NCI-H82 treated with DMSO at 0.1 percent for 48 hours (cell line): ENCODE data around the gene DDIT4.
"Not testable (repeated sequence)": the region's sequence is repeated elsewhere in the genome, so short reads cannot be mapped to it uniquely, and the experiment has no call there.

Experiments
- DNase-seq: peaks from one replicate; lab custom pipeline; 2025; ENCODE audit not compliant: unreplicated experiment; lab: John Stamatoyannopoulos, UW

Gene DDIT4, protein sequence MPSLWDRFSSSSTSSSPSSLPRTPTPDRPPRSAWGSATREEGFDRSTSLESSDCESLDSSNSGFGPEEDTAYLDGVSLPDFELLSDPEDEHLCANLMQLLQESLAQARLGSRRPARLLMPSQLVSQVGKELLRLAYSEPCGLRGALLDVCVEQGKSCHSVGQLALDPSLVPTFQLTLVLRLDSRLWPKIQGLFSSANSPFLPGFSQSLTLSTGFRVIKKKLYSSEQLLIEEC

GRCh38 chr10:72273410-72274212 is at the start of gene DDIT4:
Gene DDIT4, plus strand, starts transcription at chr10:72273924. Its CDS starts 293 bp downstream, at chr10:72274217.
- DNase-seq: peak; percentile 92

GRCh38 chr10:72224191-72224590 is 49.5 kb upstream of the DDIT4 start:
- not testable (repeated sequence) for DNase-seq

DNA sequence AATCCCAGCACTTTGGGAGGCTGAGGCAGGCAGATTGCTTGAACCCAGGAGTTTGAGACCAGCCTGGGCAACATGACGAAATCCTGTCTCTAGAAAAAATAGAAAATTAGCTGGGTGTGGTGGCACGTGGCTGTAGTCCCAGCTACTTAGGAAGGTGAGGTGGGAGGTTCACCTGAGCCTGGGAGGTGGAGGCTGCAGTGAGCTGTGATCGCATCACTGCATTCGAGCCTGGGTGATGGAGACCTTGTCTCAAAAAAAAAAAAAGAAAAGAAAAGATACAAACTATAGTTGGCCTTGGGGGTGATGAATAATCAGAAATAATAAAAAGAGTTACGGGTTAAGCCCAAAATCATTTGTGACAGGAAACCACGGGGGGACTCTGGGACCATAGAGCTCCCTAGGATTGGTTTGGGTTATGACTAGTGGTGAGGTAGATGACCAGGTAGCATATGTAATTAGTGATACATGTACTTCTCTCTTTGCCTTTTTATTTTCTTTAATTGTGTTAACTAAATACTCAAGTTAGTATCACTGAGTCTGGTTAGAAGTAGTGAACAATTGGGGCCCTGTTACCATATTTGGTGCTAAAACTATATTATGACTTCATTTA is 47.2 kb upstream of the DDIT4 start:
- no peak for DNase-seq

DNA sequence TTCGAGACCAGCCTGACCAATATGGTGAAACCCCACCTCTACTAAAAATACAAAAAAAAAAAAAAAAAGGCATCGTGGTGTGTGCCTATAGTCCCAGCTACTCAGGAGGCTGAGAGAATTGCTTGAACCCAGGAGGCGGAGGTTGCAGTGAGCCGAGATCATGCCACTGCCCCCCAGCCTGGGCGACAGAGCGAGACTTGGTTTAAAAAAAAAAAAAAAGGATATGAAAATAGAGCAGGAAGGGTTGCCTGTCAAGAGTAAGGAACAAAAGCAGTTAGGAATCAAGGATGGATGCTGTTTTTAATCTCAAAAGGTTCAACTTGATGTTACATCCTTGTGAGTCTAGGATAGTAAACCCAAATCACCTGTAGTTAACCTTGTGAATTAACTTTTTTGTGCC is 45.9 kb upstream of the DDIT4 start:
- DNase-seq: no peak

DNA sequence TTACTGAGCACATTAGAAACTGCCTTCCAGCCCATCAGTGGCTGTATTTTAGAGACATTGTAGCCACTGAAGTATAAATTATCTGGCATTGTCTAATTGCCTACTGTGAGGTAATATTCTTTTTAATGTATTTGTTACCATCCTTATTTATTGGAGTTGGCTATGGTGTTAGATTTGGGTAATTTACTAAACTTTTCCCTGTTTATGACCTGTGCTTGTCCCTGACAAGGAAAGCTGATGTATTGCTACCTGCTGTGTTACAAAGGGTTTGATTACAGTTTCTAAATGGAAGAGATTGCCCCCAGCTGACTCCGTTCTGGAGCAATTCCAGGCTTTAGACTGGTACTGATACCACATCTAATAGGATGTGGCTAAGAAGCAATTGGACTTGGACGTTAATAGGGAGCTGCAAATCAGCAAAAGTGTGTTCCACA is 45.4 kb upstream of the DDIT4 start:
- no peak for DNase-seq

GRCh38 chr10:72229261-72230251 is 44.2 kb upstream of the DDIT4 start:
- no peak for DNase-seq

GRCh38 chr10:72233621-72234020 is 40.1 kb upstream of the DDIT4 start:
- DNase-seq: no peak

DNA sequence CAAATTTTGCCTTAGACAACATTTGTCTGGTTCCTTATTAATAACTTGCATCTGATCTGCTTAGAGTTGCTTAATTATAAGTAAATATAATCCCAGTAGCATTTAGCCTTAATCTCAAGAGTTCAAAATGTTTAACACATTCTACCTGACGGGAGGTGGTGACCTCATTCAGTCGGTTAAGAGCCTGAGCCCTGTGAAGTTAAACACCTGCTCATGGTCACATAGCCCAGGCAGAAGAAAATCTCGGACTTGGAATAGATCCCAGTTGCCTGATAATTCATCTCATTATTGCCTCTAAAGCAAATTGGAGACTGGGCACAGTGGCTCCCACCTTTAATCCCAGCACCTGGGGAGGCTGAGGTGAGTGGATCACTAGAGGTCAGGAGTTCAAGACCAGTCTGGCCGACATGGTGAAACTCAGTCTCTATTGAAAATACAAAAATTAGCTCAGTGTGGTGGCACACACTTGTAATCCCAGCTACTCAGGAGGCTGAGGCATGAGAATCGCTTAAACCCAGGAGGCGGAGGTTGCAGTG is 39.1 kb upstream of the DDIT4 start:
- DNase-seq: no peak

DNA sequence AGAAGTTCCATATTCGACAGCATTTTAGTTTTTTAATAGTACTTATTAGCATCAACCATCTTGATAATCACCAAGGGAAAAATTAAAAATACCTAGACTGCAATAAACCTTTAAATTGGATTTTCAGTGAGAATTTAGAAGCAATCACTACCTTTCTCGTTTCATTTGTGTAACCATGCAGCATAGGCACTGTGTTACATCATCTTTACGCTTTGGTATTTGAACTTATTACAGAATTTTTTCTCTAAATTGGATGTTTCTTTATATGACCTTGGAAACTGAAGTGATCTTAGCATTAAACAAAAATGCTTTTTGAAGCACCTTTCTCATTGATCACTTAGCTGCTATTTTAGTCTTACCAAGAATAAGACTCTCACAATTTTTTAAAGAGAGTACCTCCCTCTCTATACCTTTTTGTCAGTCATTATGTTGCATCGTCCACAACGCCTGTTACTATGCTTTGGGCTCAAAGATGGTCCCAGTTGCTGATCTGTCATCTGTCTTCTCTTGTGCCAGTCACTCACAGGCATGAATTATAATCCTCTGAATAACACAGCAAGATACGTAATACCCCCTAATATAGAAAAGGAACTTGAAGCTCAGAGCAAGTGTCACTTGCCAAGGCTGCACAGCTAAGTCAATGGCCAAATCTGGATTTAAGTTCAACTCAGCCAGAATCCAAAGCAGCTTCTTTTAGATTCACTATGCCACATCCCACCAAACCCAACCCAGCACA is 38.0 kb upstream of the DDIT4 start:
- DNase-seq: no peak

DNA sequence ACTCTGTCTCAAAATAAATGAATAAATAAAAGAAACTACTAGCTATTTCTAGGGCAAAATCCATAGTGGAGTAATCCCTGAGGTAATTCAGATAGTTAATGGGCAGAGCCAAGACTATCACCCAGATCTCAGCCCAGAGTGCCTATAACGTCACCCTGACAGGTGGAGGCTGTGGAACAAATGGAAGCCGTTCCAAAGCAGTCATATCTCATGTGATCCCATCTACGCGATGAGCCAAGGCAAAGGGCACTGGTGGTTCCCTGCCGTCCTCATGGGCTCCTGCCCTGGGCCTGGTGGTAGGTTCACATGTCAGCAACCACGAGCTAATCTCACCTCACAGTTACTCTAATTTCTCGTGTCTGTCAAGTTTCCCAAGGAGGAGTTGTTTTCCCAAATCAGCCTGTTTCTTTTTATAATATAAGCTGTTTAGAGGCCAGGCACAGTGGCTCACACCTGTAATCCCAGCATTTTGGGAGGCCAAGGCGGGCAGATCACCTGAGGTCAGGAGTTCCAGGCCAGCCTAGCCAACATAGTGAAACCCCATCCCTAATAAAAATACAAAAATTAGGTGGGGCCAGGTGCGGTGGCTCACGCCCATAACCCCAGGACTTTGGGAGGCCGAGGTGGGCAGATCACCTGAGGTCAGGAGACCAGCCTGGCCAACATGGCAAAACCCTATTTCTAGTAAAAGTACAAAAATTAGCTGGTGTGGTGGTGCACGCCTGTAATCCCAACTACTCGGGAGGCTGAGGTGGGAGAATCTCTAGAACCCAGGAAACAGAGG is 35.1 kb upstream of the DDIT4 start:
- DNase-seq: no peak

DNA sequence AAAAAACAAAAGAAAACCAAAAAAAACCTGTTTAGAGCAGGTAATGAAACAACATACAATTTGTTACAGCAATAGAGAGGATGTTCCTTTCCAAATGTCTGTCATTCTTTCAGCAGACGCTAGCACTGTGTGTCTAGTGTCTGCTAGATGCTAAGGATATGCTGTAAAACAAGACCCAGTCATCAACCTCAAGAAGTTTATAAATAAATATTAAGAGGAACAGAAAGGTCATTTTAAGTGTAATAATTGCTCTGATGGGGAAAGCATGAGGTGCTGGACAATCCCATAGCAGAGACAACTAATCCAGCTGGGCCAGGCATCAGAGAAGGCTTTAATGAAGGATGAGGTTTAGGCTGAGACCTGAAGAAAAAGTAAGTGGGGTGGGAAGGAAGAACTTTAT is 34.3 kb upstream of the DDIT4 start:
- no peak for DNase-seq

DNA sequence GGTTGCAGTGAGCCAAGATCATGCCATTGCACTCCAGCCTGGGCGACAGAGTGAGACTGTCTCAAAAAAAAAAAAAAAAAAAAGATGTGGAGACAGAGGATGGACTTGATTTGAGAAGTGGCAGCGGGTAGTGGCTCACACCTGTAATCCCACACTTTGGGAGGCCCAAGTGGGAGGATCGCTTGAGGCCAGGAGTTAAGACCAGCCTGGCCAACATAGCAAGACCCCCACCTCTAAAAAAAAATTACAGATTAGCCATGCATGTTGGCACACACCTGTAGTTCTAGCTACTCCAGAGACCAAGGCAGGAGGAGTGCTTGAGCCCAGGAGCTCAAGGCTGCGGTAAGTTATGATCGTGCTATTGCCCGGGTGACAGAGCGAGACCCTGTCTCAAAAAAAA is 33.4 kb upstream of the DDIT4 start:
- DNase-seq: no peak

DNA sequence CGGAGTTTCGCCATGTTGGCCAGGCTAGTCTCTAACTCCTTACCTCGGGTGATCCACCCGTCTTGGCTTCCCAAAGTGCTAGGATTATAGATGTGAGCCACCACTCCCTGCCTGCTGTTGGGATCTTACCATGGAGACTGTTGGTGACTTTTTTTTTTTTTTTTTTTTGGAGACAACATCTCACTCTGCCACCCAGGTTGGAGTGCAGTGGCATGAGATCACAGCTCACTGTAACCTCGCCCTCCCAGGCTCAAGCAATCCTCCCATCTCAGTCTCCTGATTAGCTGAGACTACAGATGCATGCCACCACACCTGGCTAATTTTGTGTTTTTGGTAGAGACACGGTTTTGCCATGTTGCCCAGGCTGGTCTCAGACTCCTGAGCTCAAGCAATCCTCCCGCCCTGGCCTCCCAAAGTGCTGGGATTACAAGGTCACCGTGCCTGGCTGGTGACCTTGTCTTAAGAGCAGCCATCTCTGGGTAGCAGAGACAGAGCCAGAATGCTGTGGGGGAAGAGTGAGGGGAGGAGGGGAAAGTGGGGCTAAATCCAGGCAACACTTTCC is 32.0 kb upstream of the DDIT4 start:
- DNase-seq: no peak

- DNase-seq: no peak
Measured at GRCh38 chr10:72242675-72243074, 31.0 kb upstream of the DDIT4 start.

GRCh38 chr10:72243822-72244437 is 29.8 kb upstream of the DDIT4 start:
- DNase-seq: peak; percentile 19

DNA sequence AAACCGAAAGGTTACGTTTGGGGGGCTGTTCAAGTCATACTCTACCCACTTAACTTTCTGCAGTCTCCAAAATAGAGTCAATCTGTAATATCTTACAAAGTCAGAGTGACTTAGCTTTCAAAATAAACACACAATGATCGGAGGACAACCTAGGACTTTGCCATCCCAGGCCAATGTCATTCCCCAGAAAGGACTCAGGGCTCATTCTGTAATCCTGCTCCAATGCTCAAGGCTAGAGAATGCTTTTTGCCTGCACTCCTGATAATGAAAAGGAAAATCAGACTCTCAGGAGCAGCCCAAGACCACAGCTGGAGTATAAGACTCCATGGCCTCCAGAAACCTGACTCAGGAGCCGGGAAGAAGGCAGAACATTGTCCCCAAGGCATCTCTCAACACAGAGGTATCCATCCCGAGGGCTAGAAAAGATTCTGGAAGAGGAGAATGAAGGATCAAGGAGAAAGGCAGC is 29.1 kb upstream of the DDIT4 start:
- DNase-seq: no peak

DNA sequence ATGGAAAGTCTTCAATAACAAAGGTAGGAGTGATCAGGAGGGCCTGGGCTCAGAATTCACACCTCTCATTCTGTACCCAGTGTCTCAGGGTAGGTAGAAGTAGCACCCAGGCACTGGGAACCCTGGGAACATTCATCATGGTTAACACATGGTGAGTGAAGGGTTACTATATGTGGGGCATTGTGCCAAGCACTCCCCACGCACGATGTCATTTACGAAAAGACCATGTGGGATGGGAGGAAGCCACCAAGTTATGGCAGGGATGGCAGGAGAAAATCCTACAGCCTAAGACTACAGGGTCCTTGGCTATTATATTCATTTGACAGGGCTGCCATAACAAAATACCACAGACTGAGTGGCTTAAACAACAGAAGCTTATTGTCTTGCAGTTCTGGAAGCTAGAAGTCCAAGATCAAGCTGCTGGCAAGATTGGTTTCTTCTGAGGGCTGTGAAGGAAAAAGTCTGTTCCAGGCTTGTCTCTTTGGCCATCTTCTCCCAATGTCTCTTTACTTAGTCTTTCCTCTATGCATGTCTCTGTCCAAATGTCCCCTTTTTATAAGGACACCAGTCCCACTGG is 27.7 kb upstream of the DDIT4 start:
- no peak for DNase-seq
